Measurements from ENCODE around the gene CNTNAP2.

GRCh38 chr7:148327379-148327778 is 2210.8 kb downstream of the CNTNAP2 start:
- TF ChIP-seq JUN (CRISPR knock-in tag; IDR thresholded peaks at IDR 0.05) (no peak), THRA (CRISPR knock-in tag; IDR thresholded peaks at IDR 0.05; ENCODE audit: borderline replicate concordance) (no peak)
